HepG2 (cell line): Measurements from ENCODE around the gene SNAPC3. TPM values are rescaled to one million over a fixed set of nuclear protein-coding genes. Genes with fewer than 3 reads are reported as not detected.

Source experiments
- HDAC6 ChIP-seq: fragments of 200-600 bp; sonication (generic); IDR thresholded peaks from 2 replicates; pipeline ENCODE4 v1.7.0; 2017; ENCODE audit warnings: mild to moderate bottlenecking, antibody characterized with exemption, low read length, low read depth
- KIAA2018 ChIP-seq: sonication (generic); formaldehyde crosslinking; IDR thresholded peaks from 2 replicates; pipeline ENCODE4 v1.5.0; 2020; ENCODE audit warnings: mild to moderate bottlenecking, missing genetic modification reagents, borderline replicate concordance
- ZBTB33 ChIP-seq: sonication (generic); formaldehyde crosslinking; IDR thresholded peaks from 2 replicates; pipeline ENCODE4 v1.4.0; 2020; ENCODE audit warnings: missing genetic modification reagents
- ZNF562 ChIP-seq: sonication (generic); formaldehyde crosslinking; IDR thresholded peaks from 2 replicates; pipeline ENCODE4 v1.8.0; 2022; ENCODE audit warnings: missing genetic modification reagents, borderline replicate concordance
- ZNF7 ChIP-seq: IDR thresholded peaks from 2 replicates; pipeline ENCODE4 v1.6.1; 2016; ENCODE audit warnings: missing biosample characterization, missing genetic modification reagents
- polyA plus RNA-seq, 8 experiments: library from polyadenylated mRNA; depleted of rRNA in 3 of 8; stranded (reverse) in 7 of 8; unstranded in 1 of 8; fragments of >200 nt; fragmentation: Illumina TruSeq in 4 of 8; extraction: Trizol in 4 of 8; gene quantifications; 2 replicates each; pipeline versions ENCODE4 v1.2.1 to v1.2.3, GENCODE V29; 2011 to 2016; ENCODE audit warnings: low read depth in 4 of 8, missing spikeins in 1 of 8, mixed read lengths in 1 of 8; ENCODE audit not compliant: insufficient read depth in 1 of 8
- total RNA-seq, 5 experiments: library from RNA; depleted of rRNA; stranded (reverse); fragments of >200 nt; fragmentation: Illumina TruSeq; extraction: Trizol; gene quantifications; 2 replicates each; pipeline ENCODE4 v1.2.3, GENCODE V29; 2016; ENCODE audit warnings: low read depth in 1 of 5

Gene SNAPC3
- total and polyA plus RNA-seq, 2 of the 13 experiments (the other 11 are each of a cell fraction or from before 2014, with no cell fraction given): 25.6 to 26.0 TPM

DNA sequence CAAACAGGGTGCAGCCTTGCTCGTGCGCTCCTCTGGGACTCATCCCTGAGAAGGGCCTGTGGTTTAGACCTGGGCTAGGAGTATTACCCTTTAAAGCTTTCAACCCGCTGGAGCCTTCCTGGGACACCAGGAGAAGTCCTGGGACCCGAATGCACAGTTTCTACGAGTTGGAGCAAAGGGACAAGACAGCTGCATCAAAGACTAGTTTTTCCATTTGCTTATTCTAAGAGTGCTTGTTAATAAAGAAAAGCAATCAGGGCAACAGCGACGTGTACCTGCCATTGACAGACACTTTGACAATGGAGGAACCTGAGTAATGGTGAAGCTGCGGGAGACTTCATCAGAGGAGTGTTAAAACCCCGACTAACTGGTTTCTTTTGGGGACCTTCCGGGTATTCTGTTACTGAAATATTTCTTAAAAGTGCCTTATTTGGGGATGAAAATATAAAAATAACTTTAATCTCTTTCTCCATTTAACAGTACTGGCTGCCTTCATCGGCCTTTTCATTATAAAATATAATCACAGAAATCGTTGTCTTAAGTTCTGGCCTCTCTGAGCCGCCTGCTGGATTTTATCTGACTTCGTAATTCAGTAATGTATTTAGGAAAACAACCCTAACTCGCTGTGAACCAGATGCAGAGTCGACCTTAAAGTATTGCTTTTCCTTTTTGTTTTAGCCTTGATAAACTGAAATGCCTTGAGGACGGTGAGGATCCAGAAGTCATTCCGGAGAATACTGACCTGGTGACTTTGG lies 732 bp downstream of the SNAPC3 start (continued):
- TF ChIP-seq KIAA2018 (CRISPR knock-in tag) (no peak), ZNF562 (CRISPR knock-in tag) (no peak), ZNF7 (CRISPR knock-in tag) (no peak), ZBTB33 (CRISPR knock-in tag) (no peak), HDAC6 (no peak)
